ENCODE data around the gene MMD2.

Gene MMD2

DNA sequence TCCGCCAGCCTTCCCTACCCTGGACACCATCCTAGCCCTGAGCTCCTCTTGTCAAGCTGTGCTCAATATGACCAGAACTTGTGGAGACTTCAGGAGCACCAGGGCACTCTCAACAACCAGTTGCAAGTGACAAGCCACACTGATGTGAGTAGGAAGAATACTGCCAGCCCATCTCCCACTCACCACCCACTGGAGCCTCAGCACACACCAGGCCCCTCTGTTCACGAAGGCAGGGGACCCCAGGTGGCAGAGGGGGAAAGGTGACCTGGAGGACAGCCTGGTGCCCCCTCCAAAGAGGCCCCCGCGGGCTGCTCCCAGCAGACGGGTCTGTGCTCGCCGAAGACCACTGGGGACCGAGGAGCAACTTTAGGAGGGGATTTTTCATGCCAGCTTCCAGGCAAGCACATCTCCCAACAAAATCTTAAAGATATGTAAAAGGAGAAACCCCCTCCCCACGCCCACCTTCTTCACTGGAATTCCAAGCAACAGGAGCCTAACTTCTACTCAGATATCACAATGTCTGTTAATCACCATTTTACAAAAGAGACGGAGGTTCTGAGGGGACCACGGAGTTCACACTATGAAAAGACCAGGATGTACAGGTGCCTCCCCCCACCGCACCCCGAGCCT is 1.0 kb downstream of the MMD2 start:
- DNase-seq, result no peak

GRCh38 chr7:4951903-4952636 is 6.9 kb downstream of the MMD2 start:
- no peak for DNase-seq

DNA sequence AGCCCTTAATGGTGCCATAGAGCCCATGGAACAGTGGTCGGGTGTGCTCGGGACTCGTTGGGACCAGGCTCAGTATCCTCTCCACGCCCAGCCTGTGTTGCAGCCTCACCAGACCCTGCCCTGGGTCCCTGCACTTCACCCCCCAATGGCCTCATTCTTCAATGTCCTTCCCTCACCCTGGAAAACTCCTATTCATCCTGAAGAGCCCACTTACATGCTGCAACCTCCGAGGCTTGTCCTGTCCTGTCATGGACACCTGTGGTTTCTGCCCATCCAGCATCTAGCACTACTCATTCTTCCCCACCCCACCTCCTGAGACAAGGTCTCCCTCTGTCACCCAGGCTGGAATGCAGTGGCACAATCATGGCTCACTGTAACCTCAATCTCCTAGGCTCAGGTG is 7.7 kb downstream of the MMD2 start:
- DNase-seq, result no peak

DNA sequence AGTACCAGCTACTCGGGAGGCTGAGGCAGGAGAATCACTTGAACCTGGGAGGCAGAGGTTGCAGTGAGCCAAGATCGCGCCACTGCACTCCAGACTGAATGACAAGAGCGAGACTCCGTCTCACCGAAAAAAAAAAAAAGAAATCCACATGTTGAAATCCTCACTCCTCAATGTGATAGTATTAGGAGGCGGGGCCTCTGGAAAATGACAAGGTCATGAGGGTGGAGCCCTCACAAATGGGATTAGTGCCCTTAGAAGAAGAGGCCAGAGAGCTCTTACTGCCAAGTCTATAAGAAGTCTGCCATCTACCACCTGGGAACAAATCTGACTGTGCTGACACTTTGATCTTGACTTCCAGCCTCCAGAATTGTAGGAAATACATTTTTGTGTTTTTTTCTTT is 10.6 kb downstream of the MMD2 start:
- DNase-seq, result no peak

DNA sequence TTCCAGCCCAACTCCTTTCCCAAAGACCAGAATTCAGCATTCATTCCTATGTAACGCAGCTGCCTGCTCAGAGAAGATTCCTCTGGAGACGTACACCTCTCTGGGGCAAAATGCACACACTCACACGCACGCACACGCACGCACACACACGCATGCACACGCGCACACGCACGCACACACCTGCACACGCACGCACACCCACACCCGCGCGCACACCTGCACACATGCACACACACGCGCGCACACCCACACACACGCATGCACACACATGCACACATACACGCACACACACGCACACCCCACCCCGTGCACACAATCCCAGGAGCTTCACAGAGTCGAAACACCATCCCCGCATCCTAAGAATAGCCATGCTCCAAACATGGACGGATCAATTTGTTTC is 13.0 kb downstream of the MMD2 start:
- DNase-seq, result no peak

- DNase-seq, result no peak
These were observed 14.0 kb downstream of the MMD2 start for GRCh38 chr7:4944939-4945338.

- DNase-seq, result no peak
These were observed 15.7 kb downstream of the MMD2 start for GRCh38 chr7:4943297-4943696.

DNA sequence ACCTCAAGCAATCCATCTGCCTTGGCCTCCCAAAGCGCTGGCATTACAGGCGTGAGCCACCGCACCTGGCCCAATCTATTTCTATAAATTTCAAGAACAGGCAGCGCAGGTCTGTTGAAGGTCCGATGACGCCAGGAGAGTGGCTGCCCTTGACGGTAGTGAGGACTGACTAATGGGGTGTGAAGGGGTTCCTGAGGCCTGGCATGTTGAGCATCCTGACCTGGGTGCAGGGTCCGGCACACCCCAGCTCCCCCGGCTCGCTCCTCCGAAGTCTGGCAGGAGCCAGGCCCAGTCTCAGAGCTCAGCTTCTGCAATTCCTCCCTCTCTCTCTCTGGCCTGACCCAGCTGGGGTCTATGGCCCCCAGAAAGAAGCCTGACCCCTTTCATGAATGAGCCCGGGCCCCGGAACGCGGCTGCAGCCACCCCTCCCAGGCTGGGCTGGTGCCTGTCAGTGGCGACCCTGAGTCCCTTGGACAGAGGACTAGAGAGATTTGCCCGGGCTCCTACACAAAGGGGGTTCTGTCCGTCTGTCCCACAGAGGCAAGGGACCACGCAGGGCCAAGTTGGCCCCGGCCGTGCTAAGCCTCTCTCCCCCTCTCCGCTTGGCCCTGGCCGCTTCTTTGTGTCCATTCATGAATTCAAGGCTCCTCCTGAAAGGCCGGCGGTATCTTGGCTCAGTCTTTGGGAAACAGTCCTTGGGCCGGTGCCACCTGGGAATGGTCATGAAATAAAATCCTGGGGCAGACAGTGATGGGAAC is 18.8 kb downstream of the MMD2 start:
- no peak for DNase-seq

DNA sequence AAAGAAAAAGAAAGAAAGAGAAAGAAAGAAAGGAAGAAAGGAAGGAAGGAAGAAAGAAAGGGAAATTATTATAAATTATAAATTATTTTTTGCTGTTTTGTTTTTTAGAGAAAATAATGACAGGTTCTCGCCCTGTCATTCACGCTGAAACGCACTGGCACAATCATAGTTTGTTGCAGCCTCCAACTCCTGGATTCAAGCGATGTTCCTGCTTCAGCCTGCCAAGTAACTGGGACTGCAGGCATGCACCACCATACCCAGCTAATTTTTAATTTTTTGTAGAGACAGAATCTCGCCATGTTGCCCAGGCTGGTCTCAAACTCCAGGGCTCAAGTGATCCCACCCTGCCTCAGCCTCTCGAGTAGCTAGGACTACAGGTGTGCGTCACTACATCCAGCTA is 21.6 kb downstream of the MMD2 start:
- no peak for DNase-seq

DNA sequence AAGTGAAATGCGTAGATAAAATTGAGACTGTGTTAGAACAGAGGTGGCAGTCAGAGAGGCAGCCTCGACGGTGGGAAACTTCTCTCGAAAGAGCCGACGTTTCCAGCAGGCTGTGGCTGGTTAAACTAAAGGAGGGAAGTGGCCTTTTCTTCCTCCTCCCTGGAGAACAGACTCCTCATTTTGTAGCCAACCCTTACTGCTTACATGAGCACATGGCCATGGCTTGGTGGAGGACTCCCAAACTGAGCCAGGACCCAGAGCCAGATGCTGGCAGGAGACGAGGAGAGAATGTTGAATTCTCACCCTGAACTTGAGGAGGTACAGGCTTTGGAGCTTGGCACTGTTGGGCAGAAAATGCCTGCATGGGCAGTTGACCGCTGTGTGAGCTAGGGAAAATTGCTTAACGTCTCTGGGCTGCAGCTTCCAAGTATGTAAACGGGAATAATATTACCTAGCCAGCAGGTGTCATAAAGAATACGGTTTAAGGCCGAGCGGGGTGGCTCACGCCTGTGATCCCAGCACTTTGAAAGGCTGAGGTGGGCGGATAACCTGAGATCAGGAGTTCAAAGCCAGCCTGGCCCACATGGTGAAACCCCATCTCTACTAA is 24.5 kb downstream of the MMD2 start:
- no peak for DNase-seq

DNA sequence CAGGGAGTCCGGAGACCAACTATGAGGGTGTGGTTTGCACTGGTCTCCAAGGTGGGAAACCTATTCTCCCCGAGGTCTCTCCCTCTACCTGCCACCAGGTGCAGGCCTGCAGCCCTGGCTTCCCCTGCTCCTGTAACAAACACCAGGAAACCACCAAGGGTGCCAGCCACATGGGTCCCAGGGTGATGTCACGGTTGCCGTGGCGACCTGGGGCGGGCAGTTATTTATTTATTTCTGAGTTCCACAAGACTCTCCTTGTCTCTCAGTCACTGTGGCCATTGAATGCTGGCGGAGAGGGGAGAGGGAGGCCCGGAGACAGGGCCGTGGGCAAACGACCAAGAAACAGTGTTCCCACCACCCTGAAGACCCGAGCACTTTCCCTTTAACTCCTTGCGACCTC is 27.0 kb downstream of the MMD2 start:
- no peak for DNase-seq

DNA sequence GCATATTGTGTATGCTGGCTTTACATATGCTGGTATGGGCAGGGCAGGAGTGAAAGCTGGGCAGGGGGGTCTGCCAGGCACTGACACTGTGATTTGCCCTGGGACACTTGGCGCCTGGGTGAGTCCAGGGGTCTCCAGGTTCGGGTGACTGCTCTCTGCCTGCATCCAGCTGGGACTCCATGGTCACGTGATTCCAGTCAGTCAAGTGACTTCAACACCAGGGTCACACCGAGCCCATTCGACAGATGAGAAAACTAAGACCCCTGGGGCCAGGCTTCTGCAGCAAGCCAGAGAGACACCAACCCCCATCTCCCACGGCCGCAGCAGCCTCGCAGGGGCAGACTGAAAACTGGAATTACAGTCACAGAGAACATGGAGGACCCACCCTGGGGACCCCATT is 30.0 kb downstream of the MMD2 start:
- no peak for DNase-seq

DNA sequence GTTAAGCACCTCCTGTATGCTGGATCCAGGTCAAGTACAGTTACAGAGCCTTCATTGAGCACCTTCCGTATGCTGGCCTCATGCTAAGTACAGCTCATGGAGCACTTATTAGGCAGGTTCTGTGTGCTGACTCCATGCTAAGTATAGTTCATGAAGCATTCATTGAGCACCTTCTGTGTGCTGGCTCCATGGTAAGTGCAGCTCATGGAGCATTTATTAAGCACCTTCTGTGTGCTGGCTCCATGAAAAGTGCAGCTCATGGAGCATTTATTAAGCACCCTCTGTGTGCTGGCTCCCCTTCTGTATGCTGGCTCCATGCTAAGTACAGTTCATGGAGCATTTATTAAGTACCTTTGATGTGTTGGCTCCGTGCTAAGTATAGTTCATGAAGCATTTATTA is 30.5 kb downstream of the MMD2 start:
- no peak for DNase-seq

- no peak for DNase-seq
These were observed 38.8 kb downstream of the MMD2 start for GRCh38 chr7:4919969-4920766.

- DNase-seq, result no peak
These were observed 42.9 kb downstream of the MMD2 start for GRCh38 chr7:4916113-4916512.

- DNase-seq, result no peak
These were observed 47.7 kb downstream of the MMD2 start for GRCh38 chr7:4911111-4911828.

- no peak for DNase-seq
These were observed 52.3 kb downstream of the MMD2 start for GRCh38 chr7:4906682-4907081.

DNA sequence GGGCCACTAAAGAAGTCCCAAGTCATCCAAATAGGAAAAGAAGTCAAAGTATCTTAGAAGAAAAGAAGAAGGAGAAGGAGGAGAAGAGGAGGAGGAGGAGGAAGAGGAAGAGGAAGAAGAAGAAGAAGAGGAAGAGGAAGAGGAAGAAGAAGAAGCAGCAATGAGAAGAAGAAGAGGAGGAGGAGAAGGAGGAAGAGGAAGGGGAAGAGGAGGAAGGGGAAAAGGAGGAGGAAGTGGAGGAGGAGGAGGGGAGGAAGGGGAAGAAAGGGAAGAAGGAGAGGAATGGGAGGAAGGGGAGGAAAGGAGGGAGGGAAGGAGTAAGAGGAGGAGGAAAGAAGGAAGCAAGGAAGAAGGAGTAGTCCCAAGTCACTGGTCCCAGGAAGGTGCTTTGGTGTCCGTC is 53.8 kb downstream of the MMD2 start:
- no peak for DNase-seq

GRCh38 chr7:4904346-4904745 is 54.6 kb downstream of the MMD2 start:
- DNase-seq, result no peak

DNA sequence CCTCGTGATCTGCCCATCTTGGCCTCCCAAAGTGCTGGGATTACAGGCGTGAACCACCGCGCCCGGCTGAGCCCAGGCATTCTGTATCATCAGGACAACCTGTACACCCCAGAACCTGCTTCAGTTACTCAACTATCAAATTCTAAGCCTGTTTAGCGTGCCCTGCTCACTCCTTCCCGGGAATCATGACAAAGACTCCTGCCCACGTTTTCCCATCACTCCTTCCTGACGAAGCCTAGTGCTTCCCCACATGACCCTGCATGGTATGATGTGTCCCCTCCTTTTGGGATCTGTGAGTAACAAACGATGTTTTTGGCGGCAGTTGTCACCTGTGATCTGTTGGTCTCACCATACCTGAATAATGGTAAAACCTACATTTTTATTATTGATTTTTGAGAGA is 63.2 kb downstream of the MMD2 start:
- no peak for DNase-seq

GRCh38 chr7:4894482-4894881 is 64.5 kb downstream of the MMD2 start:
- no peak for DNase-seq

GRCh38 chr7:4893929-4894475 is 65.0 kb downstream of the MMD2 start:
- DNase-seq, result no peak
